HPDE6-E6E7 (cell line): ENCODE measurements around the gene ATP6V1G2.
"Not testable (repeated sequence)": the region's sequence is repeated elsewhere in the genome, so short reads cannot be mapped to it uniquely, and the experiment has no call there.

ENCODE experiments used
- DNase-seq: peaks from one replicate; pipeline ENCODE4 v3.0.0; 2011; ENCODE audit warnings: missing footprints; ENCODE audit errors: extremely low spot score

ATP6V1G2 gene

GRCh38 chr6:31575952-31576685, 29.7 kb upstream of the ATP6V1G2 start:
- no peak for DNase-seq

- no peak for DNase-seq
Measured at GRCh38 chr6:31575335-31575901, 29.0 kb upstream of the ATP6V1G2 start, which contains the start of gene TNF. Gene TNF (plus strand): TSS chr6:31575565. CDS start chr6:31575742, 177 bp downstream.

- no peak for DNase-seq
Measured at GRCh38 chr6:31574106-31575061, 28.0 kb upstream of the ATP6V1G2 start.

GRCh38 chr6:31573239-31574105, 27.1 kb upstream of the ATP6V1G2 start:
- DNase-seq: no peak

GRCh38 chr6:31572041-31572911, 25.9 kb upstream of the ATP6V1G2 start, which contains the start of gene LTA:
Gene LTA (plus strand): TSS chr6:31572289. CDS start chr6:31572743, 454 bp downstream.
- no peak for DNase-seq

- no peak for DNase-seq
Measured at GRCh38 chr6:31569861-31570536, 23.6 kb upstream of the ATP6V1G2 start.

- no peak for DNase-seq
Measured at GRCh38 chr6:31568537-31568961, 22.1 kb upstream of the ATP6V1G2 start.

- no peak for DNase-seq
Measured at GRCh38 chr6:31567531-31568370, 21.3 kb upstream of the ATP6V1G2 start.

GRCh38 chr6:31560697-31561058, 14.3 kb upstream of the ATP6V1G2 start:
- no peak for DNase-seq

- DNase-seq: no peak
Measured at GRCh38 chr6:31559958-31560696, 13.7 kb upstream of the ATP6V1G2 start.

GRCh38 chr6:31559606-31559957, 13.2 kb upstream of the ATP6V1G2 start:
- DNase-seq: no peak

GRCh38 chr6:31558631-31559500, 12.5 kb upstream of the ATP6V1G2 start:
- no peak for DNase-seq

GRCh38 chr6:31558318-31558625, 11.9 kb upstream of the ATP6V1G2 start:
- DNase-seq: no peak

GRCh38 chr6:31557443-31558317, 11.3 kb upstream of the ATP6V1G2 start:
- no peak for DNase-seq

- no peak for DNase-seq
Measured at GRCh38 chr6:31556307-31556706, 9.9 kb upstream of the ATP6V1G2 start.

GRCh38 chr6:31551371-31551770, 5.0 kb upstream of the ATP6V1G2 start:
- not testable (repeated sequence) for DNase-seq

GRCh38 chr6:31548544-31548873, 2.1 kb upstream of the ATP6V1G2 start:
- no peak for DNase-seq
